Tibial nerve (tissue), 4 donors: ENCODE data around the gene HPS4. TPM values are rescaled to one million over a fixed set of nuclear protein-coding genes. Genes with fewer than 3 reads are reported as not detected.

Source experiments
- DNase-seq, 2 donors: peaks; one replicate each; pipeline ENCODE4 v3.0.0-alpha.2; 2019; ENCODE audit warnings: low spot score in 2 of 2
- H3K27ac ChIP-seq, 4 donors: fragments of 200-600 bp; sonication (generic) in 3 of 4; one replicate each; pipeline ENCODE4 v1.5.1; 2017 to 2019; ENCODE audit warnings: mild to moderate bottlenecking in 1 of 4
- H3K27me3 ChIP-seq, 2 donors: fragments of 200-600 bp; sonication (generic) in 1 of 2; one replicate each; pipeline versions ENCODE4 v1.5.1 to v1.6.0; 2017 to 2019
- H3K36me3 ChIP-seq, 3 donors: fragments of 200-600 bp; sonication (generic); one replicate each; pipeline ENCODE4 v1.5.1; 2018 to 2019
- H3K4me1 ChIP-seq, 4 donors: fragments of 200-600 bp; sonication (generic) in 3 of 4; one replicate each; pipeline ENCODE4 v1.5.1; 2017 to 2019
- H3K4me3 ChIP-seq, 4 donors: fragments of 200-600 bp; sonication (generic) in 3 of 4; one replicate each; pipeline ENCODE4 v1.5.1; 2017 to 2019; ENCODE audit warnings: mild to moderate bottlenecking in 1 of 4, moderate library complexity in 1 of 4
- H3K9me3 ChIP-seq, 4 donors: fragments of 200-600 bp; sonication (generic) in 3 of 4; one replicate each; pipeline ENCODE4 v1.5.1; 2017 to 2019
- CTCF ChIP-seq, 5 experiments: fragments of 200-600 bp in 3 of 5; fragments of 450-650 bp in 2 of 5; sonication (generic) in 3 of 5; IDR thresholded peaks; one replicate each; pipeline ENCODE4 v1.5.1; 2016 to 2019; ENCODE audit warnings: antibody characterized with exemption in 5 of 5, mild to moderate bottlenecking in 3 of 5, moderate library complexity in 2 of 5
- EP300 ChIP-seq, 2 donors: sonication (generic); formaldehyde crosslinking; IDR thresholded peaks; one replicate each; pipeline ENCODE4 v1.6.1; 2017; ENCODE audit warnings: antibody characterized with exemption in 2 of 2, mild to moderate bottlenecking in 1 of 2
- POLR2A ChIP-seq, 2 donors: fragments of 450-650 bp; IDR thresholded peaks; one replicate each; pipeline ENCODE4 v1.6.1; 2017; ENCODE audit warnings: antibody characterized with exemption in 2 of 2, mild to moderate bottlenecking in 2 of 2, moderate library complexity in 2 of 2
- WGBS, 2 donors: methylation state at CpG; one replicate each; pipeline ENCODE4 v1.1.5; 2018; 5-methylcytosine and 5-hydroxymethylcytosine counted together
- total RNA-seq, 4 donors: library from RNA; depleted of rRNA; stranded (reverse); fragments of >200 nt; gene quantifications; one replicate each; pipeline ENCODE4 v1.1.0, GENCODE V29; 2016

HPS4 gene
- total RNA-seq, 4 donors from 2014 or later = 32.7 to 62.3 (median 46.0) TPM

DNA sequence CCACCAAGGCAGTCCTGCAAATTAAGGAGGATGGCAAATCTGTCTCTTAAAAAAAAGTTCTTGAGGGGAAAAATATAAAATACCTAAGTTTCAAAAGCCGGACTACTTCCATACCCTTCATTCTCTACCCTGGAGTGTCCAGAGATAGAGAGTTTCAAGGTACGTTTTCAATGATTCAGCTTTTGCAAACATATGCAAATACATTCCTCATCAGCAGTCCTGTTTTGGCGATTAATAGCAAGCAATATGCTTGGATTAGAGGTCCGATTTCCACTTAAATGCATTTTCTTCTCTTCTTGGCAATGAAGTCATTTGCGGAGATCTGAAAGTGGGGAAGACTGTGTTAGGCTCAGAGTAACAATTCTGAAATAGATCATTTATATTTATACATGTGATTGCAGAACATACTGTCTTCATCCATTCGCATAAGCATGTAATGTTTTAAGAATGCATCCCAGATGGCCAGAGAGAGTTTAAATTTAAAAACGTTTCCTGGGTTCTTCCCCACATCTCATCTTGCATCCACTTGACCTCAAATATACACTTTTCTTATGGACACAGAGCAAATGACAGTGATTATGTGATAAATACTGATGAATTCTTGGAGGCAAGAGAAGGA lies 42.5 kb upstream of the HPS4 start:
- Histone ChIP-seq H3K9me3 (no peaks in the 10 kb centered on the region), H3K4me3 (no peak overlapping the region), H3K4me1 (no peaks in the 10 kb centered on the region), H3K27ac (no peak overlapping the region), H3K36me3 (peaks cover 0 to 56% (median 0%) of the 10 kb centered on the region in 3 donors), H3K27me3 (no peaks in the 10 kb centered on the region)
- no peak for DNase-seq
- TF ChIP-seq POLR2A (IDR thresholded peaks at IDR 0.05) (no peak), CTCF (IDR thresholded peaks at IDR 0.05) (no peak), EP300 (IDR thresholded peaks at IDR 0.05) (no peak)
- 87 to 88% methylated on average over 7 of the region's 7 CpGs for WGBS, 2 donors

GRCh38 chr22:26524870-26525269 lies 41.3 kb upstream of the HPS4 start:
- H3K36me3 ChIP-seq = peaks cover 0 to 45% (median 0%) of the 10 kb centered on the region in 3 donors
- WGBS, 2 donors = 73 to 88% methylated on average over 4 of the region's 4 CpGs

GRCh38 chr22:26522592-26522991 lies 39.0 kb upstream of the HPS4 start:
- H3K4me1 ChIP-seq = no peaks in the 10 kb centered on the region
- 81 to 86% methylated on average over 4 of the region's 4 CpGs for WGBS, 2 donors
- no peak for DNase-seq
- no peaks in the 10 kb centered on the region for H3K9me3 ChIP-seq
- H3K4me3 ChIP-seq = no peak overlapping the region
- no peaks in the 10 kb centered on the region for H3K27me3 ChIP-seq
- H3K27ac ChIP-seq = no peak overlapping the region
- peaks cover 0 to 25% (median 0%) of the 10 kb centered on the region in 3 donors for H3K36me3 ChIP-seq
- TF ChIP-seq EP300 (IDR thresholded peaks at IDR 0.05) = no peak
- no peak for TF ChIP-seq CTCF (IDR thresholded peaks at IDR 0.05)
- TF ChIP-seq POLR2A (IDR thresholded peaks at IDR 0.05) = no peak

More at GRCh38 chr22:26524870-26525269, 41.3 kb upstream of the HPS4 start:
- Histone ChIP-seq H3K4me3 (no peak overlapping the region), H3K27me3 (no peaks in the 10 kb centered on the region), H3K9me3 (no peaks in the 10 kb centered on the region), H3K4me1 (no peaks in the 10 kb centered on the region), H3K27ac (no peak overlapping the region)
- no peak for TF ChIP-seq POLR2A (IDR thresholded peaks at IDR 0.05)
- TF ChIP-seq EP300 (IDR thresholded peaks at IDR 0.05) = no peak
- TF ChIP-seq CTCF (IDR thresholded peaks at IDR 0.05) = no peak
- no peak for DNase-seq

DNA sequence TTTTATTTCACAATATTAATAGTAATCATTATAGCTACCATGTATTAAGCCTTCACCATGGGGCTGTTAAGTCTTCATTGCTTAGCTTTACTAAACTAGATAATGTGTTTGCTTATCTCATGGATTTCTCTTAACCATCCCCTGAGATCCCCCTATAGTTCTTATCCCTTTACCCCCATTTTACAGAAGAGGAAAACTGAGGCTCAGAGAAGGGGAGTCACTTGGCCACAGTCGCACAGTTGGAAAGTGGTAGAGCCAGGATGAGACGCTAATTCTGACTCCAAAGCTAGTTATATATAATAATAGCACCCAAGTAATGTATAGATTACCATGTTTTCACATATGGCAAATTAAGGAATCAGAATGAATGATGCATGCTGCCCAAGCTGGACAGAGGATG lies 38.4 kb upstream of the HPS4 start:
- Histone ChIP-seq H3K4me3 (no peak overlapping the region), H3K36me3 (peaks cover 0 to 19% (median 0%) of the 10 kb centered on the region in 3 donors), H3K9me3 (no peaks in the 10 kb centered on the region), H3K27ac (no peak overlapping the region), H3K27me3 (no peaks in the 10 kb centered on the region), H3K4me1 (no peaks in the 10 kb centered on the region)
- DNase-seq = no peak
- 96 to 98% methylated on average over 2 of the region's 2 CpGs for WGBS, 2 donors
- TF ChIP-seq EP300 (IDR thresholded peaks at IDR 0.05) (no peak), POLR2A (IDR thresholded peaks at IDR 0.05) (no peak), CTCF (IDR thresholded peaks at IDR 0.05) (no peak)

DNA sequence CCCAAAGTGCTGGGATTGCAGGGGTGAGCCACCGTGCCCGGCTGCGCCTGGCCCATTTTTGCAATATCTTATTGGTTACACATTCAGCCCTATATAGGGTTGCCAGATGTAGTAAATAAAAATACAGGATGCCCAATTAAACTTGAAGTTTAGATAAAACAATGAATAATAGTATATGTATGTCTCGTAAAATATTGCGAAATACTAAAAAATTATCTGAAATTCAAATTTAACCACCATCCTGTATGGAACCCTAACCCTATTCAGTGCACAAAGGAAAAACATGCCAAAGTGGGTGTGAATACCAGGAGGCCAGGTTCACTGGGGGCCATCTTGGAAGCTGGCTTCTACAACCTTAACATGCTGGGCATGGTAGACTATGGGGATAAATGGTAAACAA lies 33.8 kb upstream of the HPS4 start:
- Histone ChIP-seq H3K36me3 (no peaks in the 10 kb centered on the region), H3K4me3 (no peak overlapping the region), H3K9me3 (no peaks in the 10 kb centered on the region), H3K27me3 (no peaks in the 10 kb centered on the region), H3K27ac (no peak overlapping the region), H3K4me1 (peaks cover 0 to 16% (median 7%) of the 10 kb centered on the region in 4 donors)
- DNase-seq = no peak
- 94 to 96% methylated on average over 5 of the region's 5 CpGs for WGBS, 2 donors
- TF ChIP-seq CTCF (IDR thresholded peaks at IDR 0.05) (no peak), EP300 (IDR thresholded peaks at IDR 0.05) (no peak), POLR2A (IDR thresholded peaks at IDR 0.05) (no peak)
